ENCODE data around the gene OR14J1. TPM values are rescaled to one million over a fixed set of nuclear protein-coding genes. Genes with fewer than 3 reads are reported as not detected.

OR14J1 gene
- total RNA-seq, 1 experiment from 2014 or later = not detected

DNA sequence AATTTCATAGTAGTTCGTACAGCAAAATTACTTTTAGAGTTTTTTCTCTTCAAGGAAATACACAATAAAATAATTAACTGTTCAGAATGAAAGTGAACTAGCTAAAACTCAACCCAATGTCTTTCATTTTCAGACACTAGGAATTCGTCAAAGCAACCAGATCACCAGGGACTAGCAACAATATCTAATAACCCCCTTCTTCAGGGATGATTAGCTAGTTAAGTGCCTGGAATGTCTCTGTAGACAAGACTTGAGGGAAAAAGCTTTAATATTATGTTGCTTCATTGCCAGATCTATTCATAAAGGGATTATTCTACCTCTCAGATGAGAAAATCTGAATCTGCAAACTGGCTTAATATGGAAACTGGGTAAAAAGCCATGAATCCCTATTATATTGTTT lies 41.8 kb upstream of the OR14J1 start:
- no peak overlapping the region for H2BK15ac ChIP-seq (ENCODE audit: low read depth, low read length)
- H3K27me3 Mint-ChIP-seq (ENCODE audit: low read depth) = no peaks in the 10 kb centered on the region
- H3K4me1 ChIP-seq (ENCODE audit: insufficient read depth, low read length) = no peaks in the 10 kb centered on the region
- no peak overlapping the region for H2BK120ac ChIP-seq (ENCODE audit: low read depth, low read length, poor library complexity, severe bottlenecking)
- no peak overlapping the region for H3T11ph ChIP-seq (ENCODE audit: low read length)
- no peaks in the 10 kb centered on the region for H3K23me2 ChIP-seq (ENCODE audit: insufficient read length, low read depth, low read length, poor library complexity, severe bottlenecking)
- H4K20me1 ChIP-seq (ENCODE audit: control insufficient read depth, insufficient read depth, insufficient read length) = no peaks in the 10 kb centered on the region
- H3K27me3 ChIP-seq (ENCODE audit: insufficient read depth, low read length) = no peaks in the 10 kb centered on the region
- no peak overlapping the region for H3K56ac ChIP-seq (ENCODE audit: insufficient read length, low read depth, low read length)
- H3K27ac ChIP-seq (ENCODE audit: insufficient read length, low read depth, low read length) = no peak overlapping the region
- peaks cover 0 to 6% (median 0%) of the 10 kb centered on the region in 3 experiments; a peak in 3 of 7 replicates for H3K36me3 Mint-ChIP-seq (ENCODE audit: insufficient read depth in 1 of 3, low read depth in 3 of 3)
- peaks cover 10 to 12% of the 10 kb centered on the region in 2 experiments; a peak in 4 of 5 replicates for H3K9me3 Mint-ChIP-seq
- no peak overlapping the region for H3K4ac ChIP-seq (ENCODE audit: low read depth, low read length)
- H2BK20ac ChIP-seq (ENCODE audit: low read depth, low read length, poor library complexity, severe bottlenecking) = no peak overlapping the region
- TF ChIP-seq, protein P1, sequence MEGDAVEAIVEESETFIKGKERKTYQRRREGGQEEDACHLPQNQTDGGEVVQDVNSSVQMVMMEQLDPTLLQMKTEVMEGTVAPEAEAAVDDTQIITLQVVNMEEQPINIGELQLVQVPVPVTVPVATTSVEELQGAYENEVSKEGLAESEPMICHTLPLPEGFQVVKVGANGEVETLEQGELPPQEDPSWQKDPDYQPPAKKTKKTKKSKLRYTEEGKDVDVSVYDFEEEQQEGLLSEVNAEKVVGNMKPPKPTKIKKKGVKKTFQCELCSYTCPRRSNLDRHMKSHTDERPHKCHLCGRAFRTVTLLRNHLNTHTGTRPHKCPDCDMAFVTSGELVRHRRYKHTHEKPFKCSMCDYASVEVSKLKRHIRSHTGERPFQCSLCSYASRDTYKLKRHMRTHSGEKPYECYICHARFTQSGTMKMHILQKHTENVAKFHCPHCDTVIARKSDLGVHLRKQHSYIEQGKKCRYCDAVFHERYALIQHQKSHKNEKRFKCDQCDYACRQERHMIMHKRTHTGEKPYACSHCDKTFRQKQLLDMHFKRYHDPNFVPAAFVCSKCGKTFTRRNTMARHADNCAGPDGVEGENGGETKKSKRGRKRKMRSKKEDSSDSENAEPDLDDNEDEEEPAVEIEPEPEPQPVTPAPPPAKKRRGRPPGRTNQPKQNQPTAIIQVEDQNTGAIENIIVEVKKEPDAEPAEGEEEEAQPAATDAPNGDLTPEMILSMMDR (conservative IDR thresholded peaks at IDR 0.05) = no peak
- H4K91ac ChIP-seq (ENCODE audit: insufficient read length, low read depth, low read length) = no peak overlapping the region
- no peak overlapping the region for H4K8ac ChIP-seq (replicated peaks; ENCODE audit: insufficient read length, low read depth, low read length)
- no peak overlapping the region for H3K4me2 ChIP-seq (ENCODE audit: insufficient read depth, insufficient read length, low read length)
- no peak overlapping the region for H2BK12ac ChIP-seq (ENCODE audit: insufficient read length, low read depth, low read length)
- no peaks in the 10 kb centered on the region for H3K79me1 ChIP-seq (ENCODE audit: insufficient read depth, low read depth, low read length, poor library complexity, severe bottlenecking)
- H3K9ac ChIP-seq (ENCODE audit: extremely low read depth, insufficient read length, low read length) = no peak overlapping the region
- no peaks in the 10 kb centered on the region for H3K4me1 Mint-ChIP-seq
- no peak overlapping the region for H2AFZ ChIP-seq (ENCODE audit: low read length)
- no peak overlapping the region for H3K4me3 Mint-ChIP-seq
- H2BK5ac ChIP-seq (ENCODE audit: insufficient read length, low read length) = no peak overlapping the region
- no peak overlapping the region for H2AK5ac ChIP-seq (ENCODE audit: insufficient read length, low read length)
- no peak overlapping the region for H4K5ac ChIP-seq (ENCODE audit: insufficient read length, low read depth, low read length)
- H3K27ac Mint-ChIP-seq = no peak overlapping the region
- WGBS (ENCODE audit: extremely low coverage, insufficient read length, low lambda C conversion rate) = no CpG with 5 or more reads among the region's 2 CpGs
- no peak overlapping the region for H3K23ac ChIP-seq (ENCODE audit: insufficient read length, low read depth, low read length)
- no peaks in the 10 kb centered on the region for H3K79me2 ChIP-seq (ENCODE audit: insufficient read depth, low read length)
- no peak overlapping the region for H3K18ac ChIP-seq (ENCODE audit: insufficient read length, low read depth, low read length)
- no peak overlapping the region for H3K14ac ChIP-seq (ENCODE audit: insufficient read depth, low read length)
- DNase-seq = no peak
- no peaks in the 10 kb centered on the region for H3K9me3 ChIP-seq (ENCODE audit: control insufficient read depth, low read depth, low read length)

All from H9 (cell line).